ENCODE data around the gene LSR.
"Not testable (repeated sequence)": the region's sequence is repeated elsewhere in the genome, so short reads cannot be mapped to it uniquely, and the experiment has no call there.

Gene LSR

DNA sequence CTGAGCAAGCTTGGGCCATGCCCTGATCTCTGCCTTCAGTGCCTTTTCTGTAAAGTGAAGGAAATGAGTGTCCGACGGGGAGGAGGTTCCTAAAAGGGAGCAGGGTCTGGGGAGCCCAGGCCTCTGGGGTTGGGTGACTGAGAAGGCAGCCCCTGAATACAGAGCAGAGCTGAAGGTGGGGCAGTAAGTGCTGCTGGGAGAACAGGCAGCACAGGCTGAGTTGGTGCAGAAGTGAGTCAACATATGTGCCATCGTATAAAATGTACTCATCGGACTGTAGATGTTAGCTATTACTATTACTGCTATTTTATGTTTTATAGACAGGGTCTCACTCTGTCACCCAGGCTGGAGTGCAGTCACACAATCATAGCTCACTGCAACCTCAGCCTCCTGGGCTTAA, 32.5 kb downstream of the LSR start:
- no peak overlapping the region for H3K4me3 Mint-ChIP-seq
- peaks cover 24% of the 10 kb centered on the region for H3K36me3 Mint-ChIP-seq
- peak; percentile 21 for ATAC-seq
- peaks cover 53% of the 10 kb centered on the region for H3K4me1 Mint-ChIP-seq
- H3K27me3 Mint-ChIP-seq, result no peaks in the 10 kb centered on the region
- no peaks in the 10 kb centered on the region for H3K9me3 Mint-ChIP-seq
- peak overlapping the region; percentile 9 for H3K27ac Mint-ChIP-seq

DNA sequence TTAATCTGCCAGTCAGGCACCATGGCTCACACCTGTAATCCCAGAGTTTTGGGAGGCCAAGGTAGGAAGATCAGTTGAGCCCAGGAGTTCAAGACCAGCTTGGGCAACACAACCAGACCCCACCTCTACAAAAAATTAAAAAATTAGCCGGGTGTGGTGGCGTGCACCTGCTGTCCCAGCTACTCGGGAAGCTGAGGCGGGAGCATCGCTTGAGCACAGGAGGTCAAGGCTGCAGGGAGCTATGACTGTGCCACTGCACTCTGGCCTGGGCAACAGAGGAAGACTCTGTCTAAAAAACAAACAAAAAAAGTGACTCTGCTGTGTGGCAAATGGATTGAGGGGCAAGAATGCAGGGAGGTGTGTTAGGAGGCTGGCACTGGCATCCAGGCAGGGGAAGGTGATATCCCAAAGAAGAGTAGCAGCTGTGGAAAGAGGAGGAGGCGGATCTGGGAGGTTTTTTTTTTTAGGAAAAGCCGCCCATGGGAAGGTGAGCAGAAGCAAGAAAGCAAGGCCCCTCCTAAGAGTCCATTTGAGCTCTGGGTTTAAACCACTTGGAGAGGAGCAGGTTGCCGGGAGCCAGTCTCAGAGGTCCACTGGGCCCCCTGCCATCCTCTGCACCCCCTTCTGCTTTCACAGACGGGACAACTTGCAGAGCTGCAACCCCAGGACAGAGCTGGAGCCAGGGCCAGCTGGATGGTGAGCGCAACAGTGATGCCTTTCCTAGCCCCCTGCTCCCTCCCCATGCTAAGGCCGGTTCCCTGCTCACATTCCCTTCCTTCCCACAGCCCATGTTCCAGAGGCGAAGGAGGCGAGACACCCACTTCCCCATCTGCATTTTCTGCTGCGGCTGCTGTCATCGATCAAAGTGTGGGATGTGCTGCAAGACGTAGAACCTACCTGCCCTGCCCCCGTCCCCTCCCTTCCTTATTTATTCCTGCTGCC, 35.6 kb downstream of the LSR start:
- ATAC-seq, result no peak
- Mint-ChIP-seq H3K36me3 (peaks cover 2% of the 10 kb centered on the region), H3K27ac (no peak overlapping the region), H3K4me3 (no peak overlapping the region), H3K4me1 (peaks cover 40% of the 10 kb centered on the region), H3K9me3 (no peaks in the 10 kb centered on the region), H3K27me3 (no peaks in the 10 kb centered on the region)

DNA sequence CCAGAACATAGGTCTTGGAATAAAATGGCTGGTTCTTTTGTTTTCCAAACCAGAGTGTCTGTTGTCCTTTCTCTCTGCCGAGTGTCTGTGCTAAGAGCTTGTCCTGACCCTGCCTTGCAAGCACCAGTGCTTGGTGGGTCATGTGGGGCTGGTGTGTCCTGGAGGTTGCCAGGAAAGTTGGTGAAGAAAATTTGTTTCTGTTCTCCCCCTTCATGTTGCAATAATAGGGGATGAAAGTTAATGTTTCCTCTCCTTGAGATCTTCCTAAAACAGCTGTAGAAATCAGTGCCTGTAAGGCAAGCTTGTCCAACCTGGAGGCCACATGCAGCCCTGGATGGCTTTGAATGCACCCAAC, 36.3 kb downstream of the LSR start:
- H3K4me3 Mint-ChIP-seq, result no peak overlapping the region
- no peaks in the 10 kb centered on the region for H3K9me3 Mint-ChIP-seq

DNA sequence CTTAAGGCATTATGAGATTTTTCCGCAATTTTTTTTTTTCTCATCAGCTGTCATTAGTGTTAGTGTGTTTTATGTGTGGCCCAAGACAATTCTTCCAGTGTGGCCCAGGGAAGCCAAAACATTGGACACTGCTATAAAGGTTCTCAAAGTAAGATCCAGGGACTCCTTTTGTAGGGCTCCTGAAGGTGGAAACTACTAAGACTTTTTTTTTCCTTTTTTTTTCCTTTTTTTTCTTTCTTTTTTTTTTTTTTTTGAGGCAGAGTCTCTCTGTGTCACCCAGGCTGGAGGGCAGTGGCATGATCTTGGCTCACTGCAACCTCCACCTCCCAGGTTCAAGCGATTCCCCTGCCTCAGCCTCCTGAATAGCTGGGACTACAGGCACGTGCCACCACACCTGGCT, 36.7 kb downstream of the LSR start:
- H3K4me1 Mint-ChIP-seq, result peaks cover 32% of the 10 kb centered on the region
- not testable (repeated sequence) for H3K4me3 Mint-ChIP-seq, H3K27me3 Mint-ChIP-seq, H3K9me3 Mint-ChIP-seq, H3K27ac Mint-ChIP-seq, H3K36me3 Mint-ChIP-seq, ATAC-seq

More for the DNA sequence above, 36.3 kb downstream of the LSR start:
- Mint-ChIP-seq H3K36me3 (no peaks in the 10 kb centered on the region), H3K27ac (no peak overlapping the region), H3K27me3 (no peaks in the 10 kb centered on the region), H3K4me1 (peaks cover 36% of the 10 kb centered on the region)
- no peak for ATAC-seq

DNA sequence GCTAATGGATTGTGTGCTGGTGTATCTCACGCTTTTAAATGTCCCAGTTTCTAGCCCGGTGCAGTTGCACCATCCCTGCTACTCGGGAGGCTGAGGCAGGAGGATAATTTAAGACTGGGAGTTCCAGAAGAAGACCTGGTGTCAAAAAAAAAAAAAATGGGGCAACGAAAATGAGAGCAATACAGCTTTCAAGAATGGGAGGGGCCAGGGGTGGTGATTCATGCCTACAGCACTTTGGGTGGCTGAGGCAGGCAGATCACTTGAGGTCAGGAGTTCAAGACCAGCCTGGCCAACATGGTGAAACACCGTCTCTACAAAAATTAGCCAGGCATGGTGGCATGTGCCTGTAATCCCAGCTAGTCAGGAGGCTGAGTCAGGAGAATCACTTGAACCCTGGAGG, 37.3 kb downstream of the LSR start:
- H3K9me3 Mint-ChIP-seq, H3K27me3 Mint-ChIP-seq, ATAC-seq, H3K36me3 Mint-ChIP-seq, H3K27ac Mint-ChIP-seq, H3K4me3 Mint-ChIP-seq: not testable (repeated sequence)
- peaks cover 28% of the 10 kb centered on the region for H3K4me1 Mint-ChIP-seq

DNA sequence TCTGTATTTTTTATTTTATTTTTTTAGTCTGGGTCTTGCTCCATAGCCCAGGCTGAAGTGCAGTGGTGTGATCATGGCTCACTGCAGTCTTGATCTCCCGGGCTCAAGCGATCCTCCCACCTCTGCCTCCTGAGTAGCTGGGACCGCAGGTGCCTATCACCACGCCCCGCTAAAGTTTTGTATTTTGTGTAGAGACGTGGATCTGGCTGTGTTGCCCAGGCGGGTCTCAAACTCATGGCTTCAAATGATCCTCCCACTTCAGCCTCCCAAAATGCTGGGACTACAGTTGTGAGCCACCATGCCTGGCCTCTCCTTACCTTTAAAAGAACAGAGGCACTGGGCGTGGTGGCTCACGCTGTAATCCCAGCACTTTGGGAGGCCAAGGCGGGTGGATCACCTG, 38.9 kb downstream of the LSR start:
- Mint-ChIP-seq H3K36me3 (no peaks in the 10 kb centered on the region), H3K27ac (no peak overlapping the region), H3K27me3 (no peaks in the 10 kb centered on the region), H3K4me3 (no peak overlapping the region), H3K9me3 (no peaks in the 10 kb centered on the region), H3K4me1 (peaks cover 28% of the 10 kb centered on the region)
- no peak for ATAC-seq

DNA sequence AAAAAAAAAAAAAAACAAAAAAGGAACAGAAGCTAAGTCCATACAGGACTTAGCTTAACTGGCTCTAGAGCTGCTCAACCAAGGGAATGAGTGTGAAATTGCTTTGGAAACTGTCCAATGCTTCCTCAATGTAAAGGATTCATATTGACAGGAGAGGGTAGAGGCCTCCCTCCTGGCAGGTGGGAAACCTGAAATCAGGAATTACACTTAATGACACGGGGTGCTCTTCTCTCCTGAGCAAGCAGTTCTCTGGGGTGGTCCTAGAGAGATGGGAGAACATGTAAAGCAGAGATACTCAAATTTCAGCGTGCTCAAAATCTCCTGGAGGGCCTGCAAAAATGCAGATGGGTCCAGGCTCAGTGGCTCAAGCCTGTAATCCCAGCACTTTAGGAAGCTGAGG, 39.5 kb downstream of the LSR start:
- Mint-ChIP-seq H3K27me3 (no peaks in the 10 kb centered on the region), H3K27ac (no peak overlapping the region), H3K36me3 (no peaks in the 10 kb centered on the region), H3K4me1 (peaks cover 27% of the 10 kb centered on the region), H3K9me3 (no peaks in the 10 kb centered on the region), H3K4me3 (no peak overlapping the region)
- ATAC-seq, result no peak

DNA sequence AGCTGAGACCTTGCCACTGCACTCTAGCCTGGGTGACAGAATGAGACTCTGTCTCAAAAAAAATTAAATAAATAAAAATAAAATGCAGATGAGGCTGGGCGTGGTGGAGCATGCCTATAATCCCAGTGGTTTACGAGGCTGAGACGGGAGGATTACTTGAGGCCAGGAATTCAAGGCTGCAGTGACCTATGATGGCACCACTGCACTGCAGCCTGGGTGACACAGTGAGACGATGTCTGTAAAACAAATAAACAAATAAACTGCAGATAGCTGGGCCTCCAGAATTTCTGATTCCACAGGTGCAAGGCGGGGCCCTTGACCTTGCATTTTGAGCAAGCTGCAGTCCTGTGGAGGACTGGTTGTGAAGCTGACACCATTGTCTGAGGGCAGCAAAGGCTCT, 40.1 kb downstream of the LSR start:
- Mint-ChIP-seq H3K4me3 (no peak overlapping the region), H3K36me3 (no peaks in the 10 kb centered on the region), H3K4me1 (peaks cover 23% of the 10 kb centered on the region), H3K27ac (no peak overlapping the region), H3K27me3 (no peaks in the 10 kb centered on the region), H3K9me3 (no peaks in the 10 kb centered on the region)
- no peak for ATAC-seq

DNA sequence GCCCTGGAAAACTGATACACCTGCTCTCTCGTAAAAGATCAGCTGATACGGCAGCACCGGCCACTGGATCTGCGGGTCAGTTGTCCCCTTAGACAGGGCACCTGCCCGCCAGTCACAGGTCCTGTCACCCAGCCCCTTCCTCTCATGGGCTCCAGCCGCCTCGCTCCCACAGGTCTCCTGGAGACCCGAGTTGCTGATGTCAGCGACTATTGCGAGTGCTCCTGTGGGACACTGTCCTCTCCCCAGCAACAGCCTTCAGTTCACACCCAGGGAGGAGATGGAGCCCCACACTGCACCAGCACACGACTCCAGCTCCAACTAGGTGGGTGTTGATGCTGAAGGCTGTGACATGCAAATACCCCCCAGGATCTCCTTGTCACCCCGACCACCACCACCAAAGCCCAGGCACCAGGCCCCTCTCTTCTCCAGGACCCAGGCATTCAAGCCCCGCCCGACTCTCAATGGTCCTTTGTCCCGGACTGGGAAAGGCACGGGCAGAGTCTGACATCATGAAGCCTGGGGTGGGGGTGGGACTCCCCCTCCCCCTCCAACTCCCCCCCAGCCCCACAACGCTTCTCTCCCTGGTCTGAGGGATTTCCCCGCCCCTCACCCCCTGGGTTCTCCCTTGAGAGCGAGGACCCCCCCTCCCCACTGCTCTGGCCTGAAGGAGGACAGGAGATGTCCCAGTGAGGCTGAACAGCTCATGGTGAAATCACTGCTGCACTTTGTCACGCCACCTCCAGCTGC, 41.8 kb downstream of the LSR start:
- no peaks in the 10 kb centered on the region for H3K27me3 Mint-ChIP-seq
- peaks cover 24% of the 10 kb centered on the region for H3K4me1 Mint-ChIP-seq
- H3K9me3 Mint-ChIP-seq, result no peaks in the 10 kb centered on the region
- H3K4me3 Mint-ChIP-seq, result no peak overlapping the region
- H3K27ac Mint-ChIP-seq, result no peak overlapping the region
- H3K36me3 Mint-ChIP-seq, result no peaks in the 10 kb centered on the region
- no peak for ATAC-seq

DNA sequence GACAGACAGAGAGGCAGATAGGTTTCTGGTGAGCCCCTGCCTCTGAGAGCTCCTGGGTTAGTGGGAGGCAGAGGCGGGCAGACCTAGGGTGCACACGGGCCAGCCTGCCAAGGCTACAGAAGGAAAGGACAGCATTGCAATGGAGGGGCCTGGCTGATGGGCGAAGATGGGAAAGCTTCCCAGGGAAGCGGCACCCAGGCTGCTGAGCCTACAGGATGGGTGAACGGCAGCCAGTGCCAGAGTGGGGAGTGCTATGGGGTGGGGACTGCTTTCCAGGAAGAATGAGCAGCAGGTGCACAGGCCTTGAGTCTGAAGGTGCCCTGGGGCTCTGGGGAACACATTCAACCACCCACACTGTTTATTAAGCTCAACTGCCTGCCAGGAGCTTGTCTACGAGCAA, 42.5 kb downstream of the LSR start:
- H3K4me3 Mint-ChIP-seq, result no peak overlapping the region
- no peak overlapping the region for H3K27ac Mint-ChIP-seq
- no peaks in the 10 kb centered on the region for H3K36me3 Mint-ChIP-seq
- H3K4me1 Mint-ChIP-seq, result peaks cover 30% of the 10 kb centered on the region
- H3K9me3 Mint-ChIP-seq, result no peaks in the 10 kb centered on the region
- ATAC-seq, result no peak
- no peaks in the 10 kb centered on the region for H3K27me3 Mint-ChIP-seq

DNA sequence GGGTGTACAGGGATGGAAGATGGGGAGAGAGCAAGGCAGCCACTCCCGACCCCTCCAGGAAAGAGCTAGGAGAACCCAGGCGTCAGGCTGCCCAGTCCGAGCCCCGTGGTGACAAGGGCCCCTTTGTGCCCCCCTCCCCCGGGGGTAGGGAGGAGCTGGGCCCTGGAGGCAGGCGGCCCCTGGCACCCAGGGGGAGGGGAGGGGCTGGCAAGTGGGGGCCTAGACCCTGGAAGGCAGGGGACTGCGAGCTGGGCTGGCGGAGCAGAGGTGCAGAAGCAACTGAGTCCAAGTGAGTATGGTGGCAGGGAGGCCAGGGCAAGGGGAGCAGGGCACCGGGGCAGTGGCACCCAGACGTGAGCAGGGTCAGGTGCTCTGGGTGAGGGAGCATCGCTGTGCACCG, 43.1 kb downstream of the LSR start, which contains the start of gene MAG:
MAG (plus strand) TSS at position 246 of the 400 bp plus-strand sequence. CDS start 3,248 bp downstream, outside the sequence.
- Mint-ChIP-seq H3K4me3 (no peak within 1 kb of the TSS), H3K27me3 (no peaks in the 10 kb centered on the region), H3K9me3 (no peaks in the 10 kb centered on the region), H3K4me1 (peaks cover 30% of the 10 kb centered on the region), H3K27ac (no peak within 1 kb of the TSS), H3K36me3 (no peaks in the 10 kb centered on the region)
- ATAC-seq, result no peak

DNA sequence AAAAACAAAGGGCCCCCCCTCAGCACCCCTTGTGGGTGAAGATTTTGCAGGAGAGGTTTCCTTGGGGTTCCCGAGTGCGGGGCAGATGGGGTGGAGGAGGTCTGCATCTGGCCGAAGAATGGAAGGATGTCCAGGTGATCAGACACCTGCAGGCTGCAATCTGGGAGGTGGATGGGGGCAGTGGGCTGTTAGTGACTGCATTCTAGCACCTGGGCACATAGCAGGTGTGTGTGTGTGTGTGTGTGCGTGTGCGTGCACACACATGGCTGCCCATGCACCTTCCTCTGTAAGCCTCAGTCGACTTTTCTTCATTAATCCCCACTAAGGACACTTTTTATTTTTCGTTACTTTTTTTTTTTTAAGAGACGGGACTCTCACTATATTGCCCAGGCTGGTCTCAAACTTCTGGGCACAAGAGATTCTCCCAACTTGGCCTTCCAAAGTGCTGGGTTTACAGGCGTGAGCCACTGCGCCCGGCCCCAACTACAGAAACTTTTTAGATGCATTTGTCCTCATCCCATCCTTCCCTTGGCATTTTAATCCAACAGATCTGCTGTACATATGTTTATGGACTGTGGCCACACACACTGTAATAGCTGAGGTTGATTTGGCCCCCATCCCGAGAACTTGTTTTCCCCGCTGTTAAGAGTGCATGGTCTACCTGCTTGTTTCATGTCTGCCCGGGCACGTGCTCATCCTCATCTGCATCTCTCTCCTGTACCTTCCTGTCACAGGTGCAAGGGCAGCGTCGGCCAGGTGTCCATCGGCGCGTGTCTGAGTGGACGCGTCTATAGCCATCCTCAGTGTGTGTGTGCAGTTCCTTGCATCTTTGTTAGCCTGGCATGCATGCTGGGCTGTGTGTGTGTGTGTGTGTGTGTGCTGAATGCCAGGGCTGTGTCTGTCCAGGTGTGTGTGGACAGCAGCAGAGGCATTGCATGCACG, 43.9 kb downstream of the LSR start:
- no peak for ATAC-seq
- H3K4me1 Mint-ChIP-seq, result peaks cover 30% of the 10 kb centered on the region
- H3K9me3 Mint-ChIP-seq, result no peaks in the 10 kb centered on the region
- no peak overlapping the region for H3K27ac Mint-ChIP-seq
- no peak overlapping the region for H3K4me3 Mint-ChIP-seq
- H3K36me3 Mint-ChIP-seq, result no peaks in the 10 kb centered on the region
- no peaks in the 10 kb centered on the region for H3K27me3 Mint-ChIP-seq

DNA sequence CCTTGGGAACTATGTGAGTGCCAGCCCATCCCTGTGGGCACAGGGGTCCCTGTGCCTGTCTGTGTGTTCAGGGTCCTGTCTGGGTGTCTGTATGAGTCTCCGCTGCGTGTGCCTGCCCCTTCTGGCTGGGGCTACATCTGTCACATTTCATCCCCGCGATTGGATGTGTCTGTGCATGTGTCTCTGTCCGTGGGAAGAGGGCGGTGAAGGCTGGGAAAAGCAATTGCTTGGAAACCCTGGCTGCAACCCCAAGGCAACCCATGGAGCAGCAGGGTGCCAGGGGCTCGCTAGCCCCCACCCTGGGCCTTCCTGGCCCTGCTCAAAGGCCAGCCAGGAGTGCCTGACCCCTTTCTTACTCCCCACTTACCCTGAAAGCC, 44.5 kb downstream of the LSR start:
- no peak for ATAC-seq
- H3K9me3 Mint-ChIP-seq, result no peaks in the 10 kb centered on the region
- peaks cover 30% of the 10 kb centered on the region for H3K4me1 Mint-ChIP-seq
- H3K36me3 Mint-ChIP-seq, result no peaks in the 10 kb centered on the region
- no peak overlapping the region for H3K27ac Mint-ChIP-seq
- no peaks in the 10 kb centered on the region for H3K27me3 Mint-ChIP-seq
- no peak overlapping the region for H3K4me3 Mint-ChIP-seq

DNA sequence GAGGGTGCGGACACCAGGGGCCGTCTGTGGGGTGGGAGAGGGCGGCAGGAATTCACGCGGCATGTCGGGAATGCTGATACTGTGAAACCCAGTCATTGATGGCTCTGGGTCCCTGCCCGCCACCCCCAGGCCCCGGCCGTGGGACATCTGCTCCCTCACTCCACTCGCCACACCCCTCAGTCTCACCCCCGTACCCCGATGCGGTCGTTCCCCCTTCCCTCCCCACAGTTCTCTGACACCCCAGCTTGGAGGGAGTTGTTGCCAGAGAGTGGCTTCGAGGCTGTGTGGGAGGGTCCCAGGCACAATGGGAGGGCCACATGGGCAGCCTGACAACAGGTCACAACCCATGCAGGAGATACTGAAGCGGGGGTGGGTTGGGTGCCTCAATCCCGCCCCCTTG, 45.0 kb downstream of the LSR start:
- ATAC-seq, result no peak
- Mint-ChIP-seq H3K27me3 (no peaks in the 10 kb centered on the region), H3K27ac (no peak overlapping the region), H3K4me1 (peaks cover 30% of the 10 kb centered on the region), H3K36me3 (no peaks in the 10 kb centered on the region), H3K9me3 (no peaks in the 10 kb centered on the region), H3K4me3 (no peak overlapping the region)

DNA sequence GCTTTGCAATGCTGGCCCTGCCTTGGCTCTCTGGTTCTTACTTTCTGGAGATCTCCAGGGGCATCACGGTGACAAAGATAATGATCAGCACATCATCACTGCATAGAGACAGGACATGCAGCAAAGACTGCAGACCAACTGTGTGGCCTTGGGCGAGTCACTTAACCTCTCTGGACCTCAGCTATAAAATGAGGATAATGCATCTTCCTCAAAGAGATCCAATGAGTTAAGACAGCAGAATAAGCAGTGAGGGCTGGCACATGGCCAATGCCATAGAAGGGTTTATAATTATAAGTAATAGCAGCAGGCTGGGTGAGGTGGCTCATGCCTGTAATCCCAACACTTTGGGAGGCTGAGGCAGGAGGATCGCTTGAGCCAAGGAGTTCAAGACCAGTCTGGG, 45.5 kb downstream of the LSR start:
- no peak for ATAC-seq

More for the DNA sequence above, 45.5 kb downstream of the LSR start:
- H3K27ac Mint-ChIP-seq, result no peak overlapping the region
- H3K36me3 Mint-ChIP-seq, result no peaks in the 10 kb centered on the region
- H3K4me3 Mint-ChIP-seq, result no peak overlapping the region
- H3K27me3 Mint-ChIP-seq, result no peaks in the 10 kb centered on the region
- no peaks in the 10 kb centered on the region for H3K9me3 Mint-ChIP-seq
- peaks cover 30% of the 10 kb centered on the region for H3K4me1 Mint-ChIP-seq

All from stimulated activated memory B cell treated with anti-CD40 and anti-IgM and Interleukin-4, amounts not matched to agents 10 μg/mL and 1 μg/mL and 100 μg/mL, for 72 hours (primary cell).